ENCODE data around the gene KCTD6. TPM values are rescaled to one million over a fixed set of nuclear protein-coding genes. Genes with fewer than 3 reads are reported as not detected.
A peak's percentile ranks its signal among the peaks of the same experiment; 100 is the strongest.

The KCTD6 gene
- total and polyA plus RNA-seq, 2 of the 8 experiments (the other 6 are each of a cell fraction or from before 2014, with no cell fraction given) = 17.4 to 21.4 TPM

- no peak overlapping the region for H3K56ac ChIP-seq (replicated peaks; ENCODE audit: insufficient read length, low read depth, low read length)
- H3K9ac ChIP-seq (replicated peaks in 1 of 4; ENCODE audit: extremely low read depth in 1 of 4, low read depth in 3 of 4, low read length in 3 of 4) = no peak overlapping the region
- no peaks in the 10 kb centered on the region for H3K23me2 ChIP-seq (ENCODE audit: low read depth, low read length)
- no peak overlapping the region for H3K4ac ChIP-seq (replicated peaks; ENCODE audit: insufficient read length, low read depth, low read length)
- H3K4me3 ChIP-seq (ENCODE audit: extremely low read depth in 1 of 4, insufficient read depth in 2 of 4, low read depth in 3 of 4, low read length in 4 of 4) = no peak overlapping the region
- no peak overlapping the region; the same call in 1 of the 2 replicates for H3K18ac ChIP-seq (ENCODE audit: extremely low read depth, low read length)
- WGBS, 2 experiments (ENCODE audit: extremely low coverage in 1 of 2, insufficient coverage in 1 of 2, insufficient read length in 1 of 2, insufficient replicate concordance in 2 of 2, low coverage in 1 of 2, low lambda C conversion rate in 2 of 2, missing lambda C conversion rate in 1 of 2) = 76% methylated on average over 10 of the region's 10 CpGs; no CpG with 5 or more reads in 1 of the 2 experiments
- H3K79me1 ChIP-seq (ENCODE audit: low read depth, low read length) = no peaks in the 10 kb centered on the region
- H2BK20ac ChIP-seq (ENCODE audit: low read length) = no peak overlapping the region
- no peaks in the 10 kb centered on the region; a peak in 1 of 7 replicates for H3K27me3 ChIP-seq (replicated peaks in 1 of 4; ENCODE audit: control insufficient read depth in 3 of 4, extremely low read depth in 1 of 4, insufficient read depth in 3 of 4, low read length in 3 of 4)
- H4K5ac ChIP-seq (ENCODE audit: insufficient read length, low read depth, low read length) = no peak overlapping the region
- no peak overlapping the region for H2AFZ ChIP-seq (ENCODE audit: low read length)
- FAIRE-seq (no peak), DNase-seq (ENCODE audit: low read depth in 1 of 2, low spot score in 2 of 2) (peak in 1 of 2 experiments; percentile 45)
- H4K91ac ChIP-seq (replicated peaks; ENCODE audit: insufficient read length, low read length) = no peak overlapping the region
- H3K27ac ChIP-seq (ENCODE audit: low read depth, low read length) = no peak overlapping the region
- H3K4me2 ChIP-seq (ENCODE audit: insufficient read depth in 1 of 2, low read depth in 2 of 2, low read length in 2 of 2) = peak overlapping the region in 1 of 2 experiments; percentile 8; a peak in 1 of 4 replicates
- POLR2A ChIA-PET (ENCODE audit: partially characterized antibody) = interaction anchor here (0.6 to 1.3 kb wide), 2 partner anchors 96 to 199 kb away, joined by 3 read pairs; no protein-coding TSS in a partner anchor
- no peak overlapping the region for H2AK5ac ChIP-seq (ENCODE audit: low read depth, low read length)
- H2BK12ac ChIP-seq (ENCODE audit: low read depth, low read length) = peak overlapping the region; percentile 71; the same call in 1 of the 2 replicates
- H3K14ac ChIP-seq (ENCODE audit: insufficient read length) = no peak overlapping the region
- H4K8ac ChIP-seq (ENCODE audit: extremely low read depth, insufficient read depth, low read length) = no peak overlapping the region
- TF ChIP-seq TAF7 (optimal IDR thresholded peaks at IDR 0.05; ENCODE audit: borderline replicate concordance, low read depth, low read length) (no peak), YY1 (IDR thresholded peaks at IDR 0.05; ENCODE audit: low read depth, low read length) (peak; percentile 85), MAX (IDR thresholded peaks at IDR 0.05) (peak; percentile 58), CEBPB (IDR thresholded peaks at IDR 0.05; ENCODE audit: low read depth, low read length) (0 out of 2 replicates have a peak, but pooled peaks have one; percentile 39)
- CTCF ChIA-PET (ENCODE audit: partially characterized antibody) = interaction anchor here (0.5 to 6.6 kb wide), 13 partner anchors 7 to 334 kb away, joined by 3 to 64 read pairs (median 3); partner anchors contain the start of genes HTD2 and RPP14
- H3K23ac ChIP-seq (ENCODE audit: insufficient read length) = no peak overlapping the region
- no peaks in the 10 kb centered on the region for H3K9me3 ChIP-seq (ENCODE audit: insufficient read depth in 2 of 2, low read depth in 1 of 2, low read length in 1 of 2)
- no peaks in the 10 kb centered on the region for H3K79me2 ChIP-seq (ENCODE audit: control insufficient read depth in 1 of 2, insufficient read depth in 2 of 2, low read length in 2 of 2)
- H2BK120ac ChIP-seq (replicated peaks; ENCODE audit: low read depth, low read length) = no peak overlapping the region
- peaks cover 5 to 16% (median 9%) of the 10 kb centered on the region in 4 experiments; a peak in 6 of 7 replicates for H3K4me1 ChIP-seq (replicated peaks in 1 of 4; ENCODE audit: control insufficient read depth in 3 of 4, insufficient read depth in 4 of 4, low read length in 3 of 4)
- H4K20me1 ChIP-seq (replicated peaks in 1 of 2; ENCODE audit: control insufficient read depth in 1 of 2, insufficient read depth in 2 of 2, low read length in 2 of 2) = no peaks in the 10 kb centered on the region
- 0 out of 2 replicates have a peak overlapping the region, but pooled peaks have one; percentile 16 for H2BK15ac ChIP-seq (ENCODE audit: low read length)
- no peaks in the 10 kb centered on the region for H3K36me3 ChIP-seq (ENCODE audit: control insufficient read depth in 2 of 4, insufficient read depth in 4 of 4, low read length in 3 of 4)
- H2BK5ac ChIP-seq (ENCODE audit: low read depth, low read length) = no peak overlapping the region
Observed at GRCh38 chr3:58521917-58522631, 30.2 kb downstream of the KCTD6 start.
